ENCODE data around the gene PDC.
A peak's percentile ranks its signal among the peaks of the same experiment; 100 is the strongest.
"Not testable (repeated sequence)": the region's sequence is repeated elsewhere in the genome, so short reads cannot be mapped to it uniquely, and the experiment has no call there.

PDC gene

DNA sequence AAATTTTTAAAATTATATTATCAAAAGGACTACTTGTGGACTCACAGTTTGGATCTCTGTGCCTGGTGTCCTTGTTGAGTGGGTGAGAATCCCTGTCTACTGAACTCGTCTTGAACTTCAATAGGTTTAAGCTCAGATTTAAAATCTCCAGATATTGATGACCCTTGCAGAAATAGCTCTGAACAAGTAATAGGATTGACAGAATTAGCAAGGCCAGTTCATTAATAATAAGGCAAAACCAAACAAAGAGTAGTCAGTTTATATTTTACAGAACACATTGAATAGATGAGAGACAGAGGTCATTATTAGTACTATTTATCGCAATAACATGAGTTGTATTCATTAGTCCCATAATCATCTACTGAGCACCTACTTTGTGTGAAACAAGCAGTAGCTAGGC lies at the start of gene PDC:
TSS of gene PDC (minus strand) at position 101 of the 400 bp plus-strand sequence. CDS start 11,655 bp downstream, outside the sequence.
- DNase-seq = no peak

DNA sequence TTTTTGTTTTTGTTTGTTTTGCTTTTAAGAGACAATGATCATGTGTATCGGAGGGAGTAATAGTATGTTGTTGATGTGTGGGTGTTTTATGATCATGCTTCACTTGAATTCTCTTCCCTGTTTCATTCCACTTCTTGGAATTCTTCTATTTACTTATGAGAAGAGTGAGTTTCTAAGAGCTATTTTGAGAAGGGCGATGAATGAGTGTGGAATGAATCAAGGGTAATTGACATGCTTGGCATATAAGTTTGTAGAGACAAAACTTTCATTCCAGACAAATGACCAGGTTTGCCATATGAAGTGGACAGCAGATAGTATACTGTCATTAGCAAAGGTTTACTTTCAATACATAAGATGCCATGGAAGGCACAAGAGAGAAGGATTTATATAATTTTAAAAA lies 42.3 kb upstream of the PDC start:
- no peak for DNase-seq

DNA sequence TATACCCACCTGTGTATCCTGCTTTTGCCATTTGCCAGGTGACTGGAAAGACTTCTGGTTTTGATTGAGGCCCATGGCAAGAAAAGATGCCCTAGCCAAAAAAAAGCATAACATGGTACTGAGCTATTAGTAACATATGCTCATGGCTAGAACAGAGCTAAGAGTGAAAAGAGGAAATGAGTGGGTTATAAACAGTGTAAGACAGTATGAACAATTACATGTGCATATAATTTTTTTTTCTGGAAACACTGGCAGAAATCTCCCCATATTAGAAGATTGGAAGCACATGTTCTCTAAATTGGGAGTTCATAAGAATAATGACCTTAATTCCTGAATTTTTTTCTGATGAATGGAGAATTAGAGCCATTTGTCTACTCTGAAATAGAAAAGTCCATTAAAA lies 41.2 kb upstream of the PDC start:
- no peak for DNase-seq

DNA sequence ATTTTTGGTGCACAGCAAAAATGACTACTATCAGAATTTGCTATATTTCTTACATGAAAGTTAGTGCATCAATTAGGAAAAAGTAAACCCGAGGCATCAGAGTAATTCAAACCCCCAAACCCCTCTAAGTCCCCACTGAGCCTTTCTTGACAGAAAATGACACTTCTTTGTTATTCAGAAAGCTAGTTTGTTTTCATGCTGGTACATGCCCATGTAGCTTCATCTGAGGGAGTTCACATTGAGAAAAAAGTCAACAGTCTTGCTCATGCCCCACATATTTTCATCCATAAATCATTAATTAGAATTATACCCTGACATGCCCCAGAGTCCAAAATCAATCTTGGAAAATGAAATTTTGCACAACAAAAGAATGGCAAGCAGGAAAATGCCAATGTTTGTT lies 39.9 kb upstream of the PDC start:
- DNase-seq = no peak

DNA sequence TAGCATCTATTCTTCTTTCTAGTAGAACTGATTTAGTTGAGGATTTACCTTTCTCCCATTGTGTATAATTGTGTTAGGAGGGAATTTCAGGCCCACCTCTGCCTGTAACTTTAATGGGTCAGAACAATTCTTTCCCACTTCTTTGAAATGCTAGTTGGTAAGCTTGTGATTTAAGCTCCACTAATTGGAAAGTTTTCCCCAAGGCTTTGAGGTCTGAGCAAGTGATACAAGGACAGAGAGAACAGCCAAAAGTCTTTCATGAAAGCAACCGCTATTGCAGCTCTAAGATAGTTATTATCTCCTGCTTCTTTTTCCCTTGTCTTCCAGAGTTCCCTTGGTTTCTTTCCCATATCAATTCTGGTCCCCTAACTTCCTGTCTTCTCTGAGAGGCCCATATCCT lies 38.7 kb upstream of the PDC start:
- no peak for DNase-seq

DNA sequence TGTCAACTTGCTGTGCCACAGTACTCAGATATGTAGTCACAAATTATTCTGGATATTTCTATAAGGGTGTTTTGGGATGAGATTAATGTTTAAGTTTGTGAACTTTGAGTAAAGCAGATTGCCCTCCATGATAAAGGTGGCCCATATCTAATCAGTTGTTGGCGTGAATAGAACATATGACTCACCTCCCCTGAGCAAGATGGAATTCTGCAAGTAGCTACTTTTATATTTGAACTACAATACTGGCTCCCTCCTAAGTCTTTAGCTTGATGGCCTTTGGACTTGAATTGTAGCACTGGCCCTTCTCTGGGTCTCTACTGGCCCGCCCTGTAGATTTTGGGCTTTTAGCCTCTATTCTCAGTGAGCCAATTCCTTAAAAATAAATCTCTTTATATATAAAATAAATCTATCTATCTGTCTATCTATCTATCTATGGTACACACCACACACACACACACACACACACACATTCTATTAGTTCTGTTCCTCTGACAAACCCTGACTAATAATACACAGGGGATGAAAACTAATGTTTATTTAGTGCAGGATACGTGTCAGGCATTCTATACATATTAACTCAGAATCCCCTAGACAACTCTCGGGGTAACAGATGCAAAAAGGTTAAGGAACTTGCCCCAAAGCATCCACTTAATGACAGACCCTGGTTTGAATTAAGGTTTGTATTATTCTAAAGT lies 37.9 kb upstream of the PDC start:
- no peak for DNase-seq

DNA sequence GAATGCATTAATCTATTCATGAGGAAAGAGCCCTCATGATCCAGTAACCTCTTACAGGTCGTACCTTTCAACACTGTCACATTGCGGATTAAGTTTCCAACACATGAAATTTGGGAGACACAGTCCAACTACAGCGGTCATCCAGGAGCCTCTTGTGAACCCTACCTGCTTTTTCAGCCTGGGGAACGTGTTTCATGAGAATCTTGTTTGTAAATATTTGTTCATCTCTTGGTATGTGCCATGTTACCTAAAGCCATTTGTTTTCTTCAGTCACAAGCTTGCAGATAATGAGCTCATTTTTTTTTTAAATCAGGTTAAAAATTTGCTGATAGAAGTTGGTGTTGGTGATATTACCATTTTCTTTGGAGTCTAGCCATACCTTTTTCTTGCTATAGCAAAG lies 37.2 kb upstream of the PDC start:
- DNase-seq = no peak

DNA sequence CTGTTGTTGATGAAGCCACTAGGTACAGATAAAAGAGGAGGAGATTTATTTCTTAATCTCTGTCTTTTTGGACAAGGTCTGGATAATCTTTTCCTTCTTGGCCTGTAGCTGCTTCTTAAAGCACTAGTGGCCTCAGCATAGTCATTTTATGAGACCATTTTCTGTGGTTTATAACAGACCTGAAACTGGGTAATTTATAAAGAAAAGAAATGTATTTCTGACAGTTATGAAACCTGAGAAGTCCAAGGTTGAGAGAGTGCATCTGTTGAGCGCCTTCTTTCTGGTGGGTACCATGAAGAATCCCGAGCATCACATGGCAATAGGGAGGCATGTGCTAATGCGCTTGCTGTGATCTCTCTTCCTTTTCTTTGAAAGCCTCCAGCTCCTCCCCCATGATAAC lies 36.7 kb upstream of the PDC start:
- DNase-seq = no peak

DNA sequence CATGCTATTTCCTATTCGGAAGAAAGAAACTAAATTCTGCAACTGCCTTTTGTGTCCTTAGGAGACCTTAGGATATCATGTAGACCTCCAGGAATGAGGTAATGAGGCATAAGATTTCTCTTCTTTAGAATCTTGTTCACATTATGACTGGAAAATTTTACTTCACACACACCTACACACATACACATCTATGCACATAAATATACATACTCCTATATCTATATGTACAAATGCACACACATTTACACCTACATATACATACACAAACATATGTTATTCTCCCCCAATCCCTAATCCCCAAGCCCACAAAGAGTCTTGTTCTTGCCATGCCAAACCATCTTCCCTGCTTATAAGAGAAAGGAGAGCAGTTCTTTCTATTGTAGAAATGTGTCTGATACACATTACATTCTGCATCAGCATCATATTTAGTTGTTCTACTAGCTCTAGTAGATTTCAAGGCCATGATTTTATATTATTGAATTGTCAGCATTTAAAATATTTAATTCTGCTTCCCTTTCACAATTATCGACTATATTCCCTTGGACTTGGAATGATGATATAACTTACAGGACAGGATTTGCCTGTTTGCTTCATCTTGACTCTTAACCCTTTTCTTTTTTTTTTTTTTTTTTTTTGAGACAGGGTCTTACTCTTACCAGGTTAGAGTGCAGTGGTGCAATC lies 35.4 kb upstream of the PDC start:
- no peak for DNase-seq

DNA sequence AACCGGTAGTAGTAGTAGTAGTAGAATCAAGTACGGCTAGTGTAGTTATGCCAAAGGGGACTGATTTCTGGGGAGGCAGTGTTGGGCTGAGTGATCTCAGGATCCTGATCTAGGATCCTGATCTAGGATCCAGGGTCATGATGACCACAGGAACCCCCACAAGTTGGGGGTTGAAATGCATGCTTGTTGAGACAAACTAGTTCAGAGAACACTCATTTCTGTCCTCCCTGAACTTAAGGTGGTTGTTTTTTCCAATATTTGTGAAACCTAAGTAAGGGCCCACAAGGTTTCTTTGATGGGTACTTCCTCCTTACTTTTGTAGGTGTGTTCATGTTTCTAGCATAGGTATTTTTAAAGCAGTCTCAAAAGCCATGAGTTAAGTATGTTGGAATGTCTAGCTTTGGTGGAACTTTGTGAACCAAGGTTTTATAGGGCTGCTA lies 33.9 kb upstream of the PDC start:
- DNase-seq = no peak

DNA sequence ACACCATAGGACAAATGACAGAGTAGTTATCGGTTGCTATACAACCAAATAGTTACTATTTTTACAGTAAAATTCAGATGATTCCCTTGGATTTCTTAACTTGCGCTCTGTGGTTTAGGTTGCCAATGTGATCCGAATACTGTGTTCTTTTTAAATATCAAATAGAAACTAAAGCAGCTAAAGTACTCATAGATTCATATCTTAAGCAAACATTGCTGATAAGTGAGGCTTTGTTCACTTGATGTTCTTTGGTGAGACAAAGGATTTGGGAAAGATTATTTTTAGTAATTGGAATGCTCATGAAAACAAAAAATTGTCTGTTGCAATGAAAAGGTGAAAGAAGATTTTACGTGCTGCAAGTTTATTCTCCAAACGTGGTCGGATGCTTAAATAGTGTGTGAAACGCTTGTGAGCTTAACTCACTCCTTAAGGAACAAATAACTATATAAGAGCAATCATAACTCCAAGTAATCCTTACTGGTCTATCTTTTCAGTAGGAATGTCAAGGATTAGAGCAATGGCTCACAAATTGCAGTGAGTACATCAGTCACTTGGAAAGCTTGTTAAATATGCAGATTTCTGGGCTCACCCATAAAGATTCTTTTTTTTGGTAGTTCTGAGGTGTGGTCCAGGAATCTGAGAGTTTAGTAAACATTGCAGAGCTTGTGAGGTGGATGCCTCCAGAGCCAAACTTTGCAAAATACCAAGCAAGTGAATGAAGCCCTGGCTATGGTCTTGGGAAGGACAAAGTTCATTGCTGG lies 31.8 kb upstream of the PDC start:
- DNase-seq = no peak

DNA sequence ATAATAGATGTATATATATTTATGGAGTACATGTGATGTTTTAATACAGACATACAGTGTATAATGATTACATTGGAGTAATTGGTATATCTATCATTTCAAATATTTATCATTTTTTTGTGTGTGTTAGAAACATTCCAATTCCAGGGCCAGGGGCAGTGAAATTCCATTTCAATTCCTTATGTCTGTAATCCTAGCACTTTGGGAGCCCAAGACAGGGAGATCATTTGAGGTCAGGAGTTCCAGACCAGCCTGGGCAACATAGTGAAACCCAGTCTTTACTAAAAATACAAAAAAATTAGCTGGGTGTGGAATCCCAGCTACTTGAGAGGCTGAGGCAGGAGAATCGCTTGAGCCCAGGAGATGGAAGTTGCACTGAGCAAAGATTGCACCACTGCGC lies 30.4 kb upstream of the PDC start:
- no peak for DNase-seq

DNA sequence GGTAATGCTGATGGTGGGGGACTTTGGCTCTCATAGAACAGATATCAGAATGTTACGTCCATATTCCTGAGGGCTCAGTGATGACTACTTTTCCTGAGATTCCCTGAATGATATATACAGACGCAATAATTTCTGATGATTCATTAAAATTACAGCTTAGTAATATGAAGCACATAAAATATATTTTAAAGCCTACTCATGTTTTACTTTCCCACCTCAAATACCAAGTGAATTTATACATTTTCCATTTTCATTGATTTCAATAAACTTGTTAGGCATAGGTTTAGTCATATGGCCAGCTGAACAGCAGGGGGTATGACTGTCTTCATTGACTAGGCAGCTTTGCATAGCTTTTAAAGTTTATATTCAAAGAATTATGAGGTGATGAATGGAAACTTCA lies 26.2 kb upstream of the PDC start:
- no peak for DNase-seq

DNA sequence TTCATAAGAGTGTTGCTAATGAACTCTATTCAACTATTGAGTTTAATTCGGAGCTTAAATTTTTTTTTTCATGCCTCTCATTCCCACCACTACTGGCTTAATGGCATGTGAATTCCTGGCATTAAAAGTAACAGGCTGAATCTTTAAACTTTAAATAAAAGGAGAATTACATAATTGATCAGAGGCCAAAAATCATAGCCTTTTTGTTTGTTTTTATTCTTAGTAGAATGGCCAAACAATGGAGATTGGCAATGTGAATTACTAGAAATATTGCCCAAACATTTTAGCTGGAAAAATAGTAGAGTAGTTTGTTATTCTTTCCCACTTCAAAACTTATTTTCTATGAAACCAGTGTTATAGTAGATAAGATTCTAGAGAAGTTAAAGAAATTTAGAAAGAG lies 25.1 kb upstream of the PDC start:
- DNase-seq = no peak

DNA sequence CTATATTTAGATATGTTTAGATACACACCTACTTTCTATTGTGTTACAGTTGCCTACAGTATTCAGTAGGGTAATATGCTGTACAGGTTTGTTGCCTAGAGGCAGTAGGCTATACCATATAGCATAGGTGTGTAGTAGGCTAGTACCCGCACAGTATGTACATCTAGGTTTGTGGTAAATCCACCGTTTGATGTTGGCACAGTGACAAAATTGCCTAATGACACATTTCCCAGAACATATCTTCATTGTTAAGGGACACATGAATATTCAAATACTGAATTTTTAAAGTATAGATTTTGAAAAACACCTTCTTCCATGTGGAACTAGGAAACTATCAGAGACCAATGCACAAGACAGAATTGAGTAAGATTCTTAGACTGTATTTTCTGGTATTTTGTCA lies 22.6 kb upstream of the PDC start:
- no peak for DNase-seq

DNA sequence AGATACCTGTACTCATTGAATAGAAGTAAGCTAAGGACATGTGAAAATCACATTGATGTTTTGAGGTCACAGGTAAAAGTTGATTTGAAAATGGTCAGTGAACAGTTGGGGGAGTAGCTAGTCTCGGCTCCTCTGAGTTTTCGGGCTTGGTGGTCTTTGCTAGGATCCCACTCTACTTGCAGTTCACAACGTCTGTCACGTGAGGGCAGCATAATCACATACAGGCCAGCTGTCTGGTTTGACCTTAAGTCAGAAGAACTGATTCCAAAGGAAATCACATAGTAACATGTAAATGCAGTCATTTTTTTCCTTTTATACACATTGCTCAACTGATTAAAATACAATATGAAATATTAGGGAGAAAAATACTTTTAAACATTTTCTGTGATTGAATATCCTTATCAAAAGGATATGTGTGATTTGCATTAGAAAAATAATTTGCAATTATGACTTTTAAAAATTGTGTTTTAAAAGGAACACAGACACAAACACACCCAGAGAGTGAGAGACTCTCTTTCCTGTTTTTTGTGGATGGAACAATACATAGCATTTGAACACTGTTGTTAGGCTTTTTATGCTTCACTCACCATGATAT lies 21.8 kb upstream of the PDC start:
- peak; percentile 32 for DNase-seq

DNA sequence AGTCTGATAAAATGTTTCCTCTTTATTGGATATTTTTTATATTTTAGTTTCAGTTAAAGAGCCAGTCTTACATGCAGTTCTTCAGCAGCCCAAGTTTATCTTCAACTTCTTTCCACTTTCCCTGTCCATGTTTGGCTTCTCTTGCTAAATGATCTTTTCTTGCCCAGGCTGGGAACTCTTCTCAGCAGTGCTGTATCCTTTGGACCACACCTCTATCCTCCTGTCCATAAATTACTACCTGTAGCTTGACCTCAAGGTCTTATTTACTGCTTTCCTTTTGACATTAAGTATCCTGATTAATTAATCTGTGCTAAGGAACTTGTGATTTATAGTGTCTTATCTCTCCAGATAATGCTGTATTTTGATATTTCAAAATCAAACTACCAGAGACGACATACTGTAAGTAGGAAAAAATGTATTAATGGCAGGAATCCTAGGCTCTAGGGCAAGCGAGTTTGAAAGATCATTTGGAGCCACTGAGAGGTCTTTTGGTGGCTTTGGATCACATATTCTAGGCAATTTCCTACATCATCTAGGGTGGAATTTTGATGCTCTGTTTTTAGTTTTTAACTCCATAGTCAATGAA lies 20.5 kb upstream of the PDC start:
- no peak for DNase-seq

DNA sequence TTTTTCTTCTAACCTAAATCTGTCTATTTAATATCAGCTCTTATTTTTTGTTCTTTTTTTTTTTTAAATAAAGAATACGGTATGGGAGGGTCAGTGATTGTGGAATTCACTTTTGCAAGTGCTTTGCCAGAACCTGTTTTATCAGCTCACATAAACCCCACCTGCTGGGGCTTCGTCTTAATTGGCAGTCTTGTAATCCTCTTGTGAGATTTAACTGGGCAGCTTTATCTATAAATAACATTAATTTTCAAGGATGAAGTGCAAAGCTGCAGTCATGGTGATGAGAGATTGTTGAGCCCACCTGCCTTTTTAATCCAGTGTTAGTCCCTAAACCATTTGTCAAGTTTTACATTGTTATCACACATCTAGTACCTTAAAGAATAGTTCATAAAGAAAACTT lies 18.2 kb upstream of the PDC start:
- no peak for DNase-seq

DNA sequence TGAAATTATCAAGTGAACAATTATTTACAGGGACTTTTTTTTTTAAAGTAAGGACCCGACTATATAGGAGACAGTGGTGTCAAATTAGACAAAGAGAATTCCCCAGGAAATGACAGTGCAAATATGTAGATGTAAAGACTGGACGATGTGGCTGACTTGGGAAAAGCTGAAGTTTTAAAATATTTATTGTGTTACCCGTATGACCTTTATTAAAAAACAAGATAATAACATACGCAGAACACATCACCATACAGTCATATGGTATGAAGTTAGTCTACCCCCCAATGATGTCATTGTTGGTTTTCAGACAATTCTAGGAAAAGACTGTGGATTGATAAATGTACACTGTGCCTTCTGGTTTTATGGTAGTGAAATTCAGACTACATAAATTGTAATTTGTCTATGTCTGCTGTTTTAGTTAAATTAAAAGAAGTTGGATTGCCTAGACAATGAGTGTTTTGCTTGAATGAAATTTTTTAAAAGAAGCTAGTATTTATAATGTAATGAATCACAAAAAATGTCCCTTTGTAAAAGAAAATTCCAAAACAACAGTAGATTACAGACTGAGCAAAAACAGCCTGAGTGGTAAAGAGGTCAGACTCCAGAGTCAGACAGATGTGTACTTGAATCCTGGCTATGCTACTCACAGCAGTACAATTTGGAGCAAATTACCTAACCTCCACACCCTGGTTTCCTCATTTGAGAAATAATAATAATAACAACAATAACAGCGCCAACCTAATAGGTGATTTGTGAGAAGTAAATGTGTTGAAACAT lies 15.5 kb upstream of the PDC start:
- no peak for DNase-seq

DNA sequence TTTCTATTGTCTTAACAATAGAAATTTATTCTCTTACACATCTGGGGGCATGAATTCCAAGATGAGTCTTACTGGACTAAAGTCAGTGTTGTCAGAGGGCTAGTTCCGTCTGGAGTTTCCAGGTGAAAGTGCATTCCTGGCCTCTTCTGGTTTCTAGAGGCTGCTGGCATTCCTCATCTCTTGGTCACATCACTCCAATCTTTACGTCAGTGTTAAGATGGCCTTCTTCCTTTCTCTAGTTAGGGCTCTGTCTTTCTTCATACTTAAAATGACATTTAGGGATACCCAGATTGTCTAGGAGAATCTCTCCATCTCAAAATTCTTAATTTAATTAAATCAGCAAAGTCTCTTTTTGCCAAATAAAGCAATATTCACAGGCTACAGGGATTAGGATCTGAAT lies 13.3 kb upstream of the PDC start:
- DNase-seq = no peak

DNA sequence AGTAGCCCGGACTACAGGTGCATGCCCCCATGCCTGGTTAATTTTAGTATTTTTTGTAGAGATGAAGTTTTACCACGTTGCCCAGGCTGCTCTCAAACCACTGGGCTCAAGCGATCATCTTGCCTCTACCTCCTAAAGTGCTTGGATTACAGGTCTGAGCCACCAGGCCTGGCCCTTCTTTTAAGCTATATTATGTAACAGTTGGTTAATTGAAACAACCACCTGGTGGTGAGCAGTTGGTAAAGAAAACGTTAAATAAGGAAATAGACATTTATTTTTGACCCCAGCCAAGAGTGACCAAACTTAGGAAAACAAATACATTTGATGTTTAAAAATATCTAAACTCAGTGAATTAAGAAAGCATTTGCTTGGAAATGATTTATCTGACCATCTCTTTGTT lies 12.1 kb upstream of the PDC start:
- no peak for DNase-seq

DNA sequence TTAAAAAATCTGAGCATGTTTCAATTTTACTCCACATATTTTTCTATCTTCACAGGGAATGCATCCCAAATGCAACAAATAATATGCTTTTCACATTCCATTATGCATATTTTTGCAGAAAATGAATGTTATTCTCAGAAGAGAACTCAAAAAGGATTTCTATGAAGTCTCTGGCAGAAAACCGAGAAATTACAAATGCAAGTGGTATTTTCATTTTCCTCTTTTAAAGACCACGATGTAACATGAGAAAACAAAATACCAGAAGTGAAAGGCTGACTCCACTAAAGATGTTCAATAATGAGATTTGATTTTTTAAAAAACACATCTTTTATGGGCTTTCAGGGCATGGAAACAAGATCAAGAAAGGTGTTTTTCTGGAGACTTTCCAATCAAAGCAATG lies 5.0 kb upstream of the PDC start:
- DNase-seq = no peak

DNA sequence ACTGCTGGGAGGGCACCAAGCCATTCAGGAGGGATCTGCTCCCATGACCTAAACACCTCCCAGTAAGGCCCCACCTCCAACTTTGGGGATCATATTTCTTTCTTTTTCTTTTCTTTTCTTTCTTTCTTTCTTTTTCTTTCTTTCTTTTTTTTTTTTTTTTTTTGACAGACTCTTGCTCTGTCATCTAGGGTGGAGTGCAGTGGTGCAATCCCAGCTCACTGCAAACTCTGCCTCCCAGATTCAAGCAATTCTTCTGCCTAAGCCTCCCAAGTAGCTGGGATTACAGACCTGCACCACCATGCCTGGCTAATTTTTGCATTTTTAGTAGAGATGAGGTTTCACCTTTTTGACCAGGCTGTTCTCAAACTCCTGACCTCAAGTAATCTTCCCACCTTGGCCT lies 4.6 kb upstream of the PDC start:
- not testable (repeated sequence) for DNase-seq

All from CD4-positive, alpha-beta T cell treated with Interleukin-15 for 1 hour (primary cell).